IMR-90 (cell line): ENCODE data around the gene PAFAH1B1. TPM values are rescaled to one million over a fixed set of nuclear protein-coding genes. Genes with fewer than 3 reads are reported as not detected.

Source experiments
- ATAC-seq: fragments of 200-7000 bp; cut with Tn5 transposase; 2 replicates; pipeline ENCODE4 v1.9.1; 2020; ENCODE audit warnings: low read depth, mild to moderate bottlenecking, moderate library complexity
- BruUV-seq: library from RNA; stranded (reverse); fragments of 400-500 nt; replicated peaks from 2 replicates; lab custom pipeline; 2021; lab: Mats Ljungman, UMichigan
- CTCF ChIA-PET: fragments of 300-600 bp; formaldehyde crosslinking; extraction: SDS; loops from one replicate; lab custom pipeline; 2021; ENCODE audit warnings: antibody characterized with exemption; lab: Yijun Ruan, JAX
- POLR2A ChIA-PET: fragments of 300-600 bp; sonication (Branson Sonifier 250); formaldehyde crosslinking; loops from one replicate; lab custom pipeline; 2022; ENCODE audit warnings: antibody characterized with exemption; ENCODE audit not compliant: unreplicated experiment; lab: Charles Lee
- DNase-seq: peaks from one replicate; pipeline ENCODE4 v3.0.0; 2013
- H2AFZ ChIP-seq: replicated peaks from 2 replicates; pipeline ENCODE3; 2013; ENCODE audit warnings: low read length, mild to moderate bottlenecking; ENCODE audit not compliant: poor library complexity
- H2AK5ac ChIP-seq: 2 replicates; pipeline ENCODE4 v1.6.1; 2013; ENCODE audit warnings: low read depth, low read length, inconsistent platforms
- H2AK9ac ChIP-seq: replicated peaks from 2 replicates; pipeline ENCODE3; 2013; ENCODE audit warnings: mild to moderate bottlenecking, low read depth, low read length, moderate library complexity; ENCODE audit not compliant: poor library complexity
- H2BK120ac ChIP-seq: 2 replicates; pipeline ENCODE4 v1.6.1; 2013; ENCODE audit warnings: low read depth, low read length, inconsistent platforms
- H2BK15ac ChIP-seq: 3 replicates; pipeline ENCODE4 v1.6.1; 2013; ENCODE audit warnings: low read depth, low read length, inconsistent platforms
- H2BK20ac ChIP-seq: 2 replicates; pipeline ENCODE4 v1.6.1; 2013; ENCODE audit warnings: low read depth, mild to moderate bottlenecking, inconsistent platforms, low read length, moderate library complexity
- H2BK5ac ChIP-seq: 2 replicates; pipeline ENCODE4 v1.6.1; 2013; ENCODE audit warnings: mild to moderate bottlenecking, low read depth, low read length, inconsistent platforms; ENCODE audit not compliant: poor library complexity, severe bottlenecking
- H3K14ac ChIP-seq: replicated peaks from 2 replicates; pipeline ENCODE4 v1.6.1; 2013; ENCODE audit warnings: low read depth, low read length, inconsistent platforms
- H3K18ac ChIP-seq: 2 replicates; pipeline ENCODE4 v1.6.1; 2013; ENCODE audit warnings: low read depth, low read length, control low read depth
- H3K23ac ChIP-seq: 2 replicates; pipeline ENCODE4 v1.6.1; 2013; ENCODE audit warnings: low read depth, low read length, inconsistent platforms
- H3K27ac ChIP-seq: 2 replicates; pipeline ENCODE4 v1.5.1; 2013; ENCODE audit warnings: mild to moderate bottlenecking, control low read depth, low read length; ENCODE audit not compliant: insufficient read depth
- H3K27me3 ChIP-seq: 2 replicates; pipeline ENCODE4 v1.6.1; 2013; ENCODE audit warnings: low read length; ENCODE audit not compliant: control insufficient read depth, insufficient read depth
- H3K36me3 ChIP-seq: 2 replicates; pipeline ENCODE4 v1.6.1; 2013; ENCODE audit warnings: low read length, mixed read lengths; ENCODE audit not compliant: control insufficient read depth, insufficient read depth
- H3K4ac ChIP-seq: 2 replicates; pipeline ENCODE4 v1.6.1; 2013; ENCODE audit warnings: low read depth, low read length, inconsistent platforms
- H3K4me1 ChIP-seq: 2 replicates; pipeline ENCODE4 v1.6.1; 2013; ENCODE audit warnings: low read length, mixed read lengths; ENCODE audit not compliant: control insufficient read depth, insufficient read depth
- H3K4me2 ChIP-seq: 2 replicates; pipeline ENCODE4 v1.6.1; 2013; ENCODE audit warnings: low read depth, mild to moderate bottlenecking, control low read depth, low read length, moderate library complexity
- H3K4me3 ChIP-seq: 2 replicates; pipeline ENCODE4 v1.5.1; 2013; ENCODE audit warnings: low read depth, mild to moderate bottlenecking, control low read depth, low read length, moderate library complexity; ENCODE audit not compliant: insufficient read depth
- H3K56ac ChIP-seq: 2 replicates; pipeline ENCODE4 v1.6.1; 2013; ENCODE audit warnings: low read length, inconsistent platforms; ENCODE audit not compliant: insufficient read depth; ENCODE audit errors: extremely low read depth
- H3K79me1 ChIP-seq, 2 experiments: 2 replicates each; pipeline ENCODE4 v1.6.1; 2013; ENCODE audit warnings: low read length in 2 of 2, inconsistent platforms in 1 of 2, low read depth in 1 of 2
- H3K9ac ChIP-seq: 2 replicates; pipeline ENCODE4 v1.6.1; 2013; ENCODE audit warnings: low read depth, low read length, control low read depth
- H3K9me1 ChIP-seq: 2 replicates; pipeline ENCODE4 v1.6.1; 2013; ENCODE audit warnings: low read length, inconsistent platforms; ENCODE audit not compliant: insufficient read depth
- H3K9me3 ChIP-seq: 2 replicates; pipeline ENCODE4 v1.6.1; 2013; ENCODE audit warnings: low read length; ENCODE audit not compliant: control insufficient read depth, insufficient read depth
- H4K20me1 ChIP-seq: 2 replicates; pipeline ENCODE4 v1.6.1; 2013; ENCODE audit warnings: low read length, inconsistent platforms; ENCODE audit not compliant: insufficient read depth
- H4K5ac ChIP-seq: 2 replicates; pipeline ENCODE4 v1.6.1; 2013; ENCODE audit warnings: mild to moderate bottlenecking, low read depth, low read length, control low read depth
- H4K8ac ChIP-seq, 2 experiments: 2 replicates each; pipeline ENCODE4 v1.6.1; 2013; ENCODE audit warnings: low read depth in 2 of 2, low read length in 2 of 2, control low read depth in 1 of 2, inconsistent platforms in 1 of 2
- H4K91ac ChIP-seq: 2 replicates; pipeline ENCODE4 v1.6.1; 2013; ENCODE audit warnings: low read depth, low read length, inconsistent platforms; ENCODE audit not compliant: insufficient read depth
- RCOR1 ChIP-seq: IDR thresholded peaks from 2 replicates; pipeline ENCODE4 v1.6.1; 2012; ENCODE audit warnings: mild to moderate bottlenecking, low read length, improper control_type of control experiment; ENCODE audit not compliant: insufficient replicate concordance
- WGBS, 2 experiments: methylation state at CpG; one replicate each; pipeline versions ENCODE4 v1.1.5 to v1.1.7; 2013; ENCODE audit warnings: missing lambda C conversion rate in 2 of 2; ENCODE audit not compliant: insufficient read length in 1 of 2; ENCODE audit errors: extremely low coverage in 2 of 2; 5-methylcytosine and 5-hydroxymethylcytosine counted together
- dilution Hi-C: fragments of 300-500 bp; cut with HindIII; formaldehyde crosslinking; loops from one replicate; pipeline ENCODE4 v1.14.3; 2018; ENCODE audit warnings: low sequenced_read_pairs; ENCODE audit not compliant: unreplicated experiment
- in situ Hi-C: fragments of 300-500 bp; cut with MboI; formaldehyde crosslinking; loops from 3 replicates; pipeline ENCODE4 v1.14.3; 2019; ENCODE audit warnings: low sequenced_read_pairs, inconsistent platforms, mixed read lengths
- intact Hi-C: fragments of 100-400 bp; cut with micrococcal nuclease; formaldehyde crosslinking; loops from 2 replicates; pipeline ENCODE4 v1.10.0; 2022
- polyA plus RNA-seq, 3 experiments: library from polyadenylated mRNA; depleted of rRNA; stranded (reverse); fragments of >200 nt; gene quantifications; 2 replicates each; pipeline ENCODE4 v1.2.3, GENCODE V29; 2012; ENCODE audit warnings: low replicate concordance in 1 of 3
- total RNA-seq: library from RNA; depleted of rRNA; stranded (reverse); fragments of >200 nt; gene quantifications from 2 replicates; pipeline ENCODE4 v1.2.3, GENCODE V29; 2012

Gene PAFAH1B1
- total and polyA plus RNA-seq, 2 of the 4 experiments (the other 2 are of a cell fraction), result 64.5 to 127 TPM

- H4K5ac ChIP-seq, result no peak overlapping the region
- no peak overlapping the region for H3K4ac ChIP-seq
- no peak overlapping the region for H3K4me3 ChIP-seq
- in situ Hi-C loops (no loop called here), intact Hi-C loops (no loop called here), dilution Hi-C loops (no loop called here)
- BruUV-seq, result no TSS peak
- ChIA-PET CTCF (no interaction called here), POLR2A (no interaction called here)
- no peak overlapping the region for H2BK120ac ChIP-seq
- no peak overlapping the region for H3K4me2 ChIP-seq
- H3K27me3 ChIP-seq, result no peaks in the 10 kb centered on the region
- no peak overlapping the region for H2AFZ ChIP-seq
- H3K36me3 ChIP-seq, result peaks cover 15% of the 10 kb centered on the region
- no peak overlapping the region for H2BK15ac ChIP-seq
- no peak overlapping the region for H3K9ac ChIP-seq
- H4K91ac ChIP-seq, result no peak overlapping the region
- H3K23ac ChIP-seq, result no peak overlapping the region
- H4K8ac ChIP-seq, result no peak overlapping the region
- H3K18ac ChIP-seq, result no peak overlapping the region
- no peak for TF ChIP-seq RCOR1
- H2BK20ac ChIP-seq, result no peak overlapping the region
- H3K9me3 ChIP-seq, result no peaks in the 10 kb centered on the region
- H2BK5ac ChIP-seq, result no peak overlapping the region
- no CpG with 5 or more reads among the region's 2 CpGs for WGBS, 2 experiments
- H3K4me1 ChIP-seq, result peaks cover 3% of the 10 kb centered on the region
- H3K27ac ChIP-seq, result no peak overlapping the region
- peaks cover 18% of the 10 kb centered on the region for H3K9me1 ChIP-seq
- DNase-seq (no peak), ATAC-seq (no peak)
- no peak overlapping the region for H3K56ac ChIP-seq
- H4K20me1 ChIP-seq, result peaks cover 82% of the 10 kb centered on the region
- H2AK9ac ChIP-seq, result no peak overlapping the region
- no peak overlapping the region for H2AK5ac ChIP-seq
- no peak overlapping the region for H3K14ac ChIP-seq
- H3K79me1 ChIP-seq, result peaks cover 2 to 72% of the 10 kb centered on the region in 2 experiments; a peak in 2 of 4 replicates
These were observed 42.2 kb downstream of the PAFAH1B1 start for GRCh38 chr17:2635675-2636074.
